CD4-positive, alpha-beta T cell (primary cell): ENCODE results near the gene GSK3B. TPM values are rescaled to one million over a fixed set of nuclear protein-coding genes. Genes with fewer than 3 reads are reported as not detected.

ENCODE experiments used
- ATAC-seq: fragments of 200-7000 bp; cut with Tn5 transposase; one replicate; pipeline ENCODE4 v1.10.0; 2022; ENCODE audit warnings: mild to moderate bottlenecking; ENCODE audit not compliant: poor library complexity
- CTCF ChIA-PET: fragments of 350-600 bp; sonication (Branson Sonifier 250); formaldehyde crosslinking; loops from one replicate; lab custom pipeline; 2021; ENCODE audit warnings: antibody characterized with exemption, inconsistent platforms; lab: Charles Lee
- POLR2A ChIA-PET: fragments of 350-600 bp; sonication (Branson Sonifier 250); formaldehyde crosslinking; loops from one replicate; lab custom pipeline; 2021; ENCODE audit warnings: antibody characterized with exemption, inconsistent platforms; lab: Charles Lee
- DNase-seq, 14 experiments: peaks; one replicate each; pipeline ENCODE4 v3.0.0-alpha.2; 2013 to 2020; ENCODE audit warnings: mixed read lengths in 2 of 14
- H3K27ac ChIP-seq, 2 donors: one replicate each; pipeline versions ENCODE4 v1.5.1 to v1.7.0; 2013; ENCODE audit warnings: low read length in 2 of 2, low read depth in 1 of 2, mild to moderate bottlenecking in 1 of 2
- H3K27me3 ChIP-seq, 2 experiments: 1 replicate in 1 of 2; 2 replicates in 1 of 2; pipeline versions ENCODE4 v1.6.1 to v1.7.0; 2013; ENCODE audit warnings: low read length in 2 of 2, control low read depth in 1 of 2, mild to moderate bottlenecking in 1 of 2, moderate library complexity in 1 of 2; ENCODE audit not compliant: insufficient read depth in 2 of 2, control insufficient read depth in 1 of 2
- H3K36me3 ChIP-seq: one replicate; pipeline ENCODE4 v1.6.1; 2013; ENCODE audit warnings: low read length, control low read depth; ENCODE audit not compliant: insufficient read depth
- H3K4me1 ChIP-seq: one replicate; pipeline ENCODE4 v1.6.1; 2013; ENCODE audit warnings: low read length, control low read depth; ENCODE audit not compliant: insufficient read depth
- H3K4me3 ChIP-seq: one replicate; pipeline ENCODE4 v1.5.1; 2013; ENCODE audit warnings: mild to moderate bottlenecking, low read length, moderate library complexity
- H3K9me3 ChIP-seq, 2 experiments: 1 replicate in 1 of 2; 2 replicates in 1 of 2; pipeline versions ENCODE4 v1.6.1 to v1.7.0; 2013; ENCODE audit warnings: low read length in 2 of 2, mild to moderate bottlenecking in 2 of 2, control low read depth in 1 of 2, moderate library complexity in 1 of 2; ENCODE audit not compliant: control insufficient read depth in 1 of 2, insufficient read depth in 1 of 2
- H3K27ac Mint-ChIP-seq: one replicate; pipeline ENCODE4 v1.8.0; 2020; ENCODE audit warnings: mixed read lengths
- H3K27me3 Mint-ChIP-seq: one replicate; pipeline ENCODE4 v1.8.0; 2021; ENCODE audit warnings: mixed read lengths
- H3K36me3 Mint-ChIP-seq: one replicate; pipeline ENCODE4 v1.8.0; 2021; ENCODE audit warnings: low read depth, mixed read lengths
- H3K4me1 Mint-ChIP-seq: one replicate; pipeline ENCODE4 v1.8.0; 2021; ENCODE audit warnings: low read depth, mixed read lengths
- H3K4me3 Mint-ChIP-seq: one replicate; pipeline ENCODE4 v1.8.0; 2020; ENCODE audit warnings: mild to moderate bottlenecking, mixed read lengths
- H3K9me3 Mint-ChIP-seq: one replicate; pipeline ENCODE4 v1.8.0; 2020; ENCODE audit warnings: mixed read lengths
- CTCF ChIP-seq: fragments of 200-600 bp; IDR thresholded peaks from one replicate; pipeline ENCODE4 v1.8.0; 2022; ENCODE audit warnings: antibody characterized with exemption, mild to moderate bottlenecking
- intact Hi-C, 2 experiments: fragments of 100-400 bp; cut with DNase I in 1 of 2; cut with micrococcal nuclease in 1 of 2; formaldehyde crosslinking; loops; one replicate each; pipeline versions ENCODE4 v1.15.1 to v1.9.0; 2023 to 2025; cut with DNase I, micrococcal nuclease
- total RNA-seq, 174 experiments: library from RNA in 2 of 174; stranded (reverse) in 2 of 174; gene quantifications; one replicate each; pipeline ENCODE4 v1.2.3 and lab custom pipeline; 2021 to 2026

GSK3B gene
- total RNA-seq, 2 experiments from 2014 or later, result 27.9 to 29.1 TPM

GRCh38 chr3:119964294-119964693 is 130.0 kb downstream of the GSK3B start:
- no peak for ATAC-seq
- Mint-ChIP-seq H3K27ac (no peak overlapping the region), H3K4me1 (peaks cover 39% of the 10 kb centered on the region), H3K9me3 (peaks cover 2% of the 10 kb centered on the region), H3K4me3 (no peak overlapping the region), H3K27me3 (no peaks in the 10 kb centered on the region), H3K36me3 (peaks cover 25% of the 10 kb centered on the region)
- H3K4me3 ChIP-seq, result no peak overlapping the region
- H3K27me3 ChIP-seq, result no peaks in the 10 kb centered on the region
- H3K36me3 ChIP-seq, result no peaks in the 10 kb centered on the region
- intact Hi-C loops, result loop anchor here in 1 of 2 experiments (10.0 kb wide), 1 partner anchor 49 kb away; no protein-coding TSS in a partner anchor
- CTCF ChIA-PET, result interaction anchor here (0.9 kb wide), 1 partner anchor 22 kb away, joined by 5 read pairs; no protein-coding TSS in a partner anchor
- H3K9me3 ChIP-seq, result peaks cover 0 to 4% of the 10 kb centered on the region in 2 experiments
- no peak for DNase-seq
- no peak overlapping the region for H3K27ac ChIP-seq
- no peak for TF ChIP-seq CTCF
- POLR2A ChIA-PET, result no interaction called here
- no peaks in the 10 kb centered on the region for H3K4me1 ChIP-seq

GRCh38 chr3:119955972-119956371 is 138.3 kb downstream of the GSK3B start:
- no peaks in the 10 kb centered on the region for H3K36me3 ChIP-seq
- no peaks in the 10 kb centered on the region for H3K9me3 ChIP-seq
- TF ChIP-seq CTCF, result no peak
- CTCF ChIA-PET, result interaction anchor here (1.4 kb wide), 1 partner anchor 64 kb away, joined by 3 read pairs; no protein-coding TSS in a partner anchor
- H3K27me3 Mint-ChIP-seq, result no peaks in the 10 kb centered on the region
- DNase-seq (no peak), ATAC-seq (no peak)
- POLR2A ChIA-PET, result no interaction called here
- H3K9me3 Mint-ChIP-seq, result no peaks in the 10 kb centered on the region
- H3K27ac ChIP-seq, result no peak overlapping the region
- intact Hi-C loops, result no loop called here
- peaks cover 25% of the 10 kb centered on the region for H3K36me3 Mint-ChIP-seq
- no peak overlapping the region for H3K4me3 ChIP-seq
- H3K4me1 Mint-ChIP-seq, result peaks cover 56% of the 10 kb centered on the region
- no peak overlapping the region for H3K4me3 Mint-ChIP-seq
- H3K27me3 ChIP-seq, result no peaks in the 10 kb centered on the region
- H3K4me1 ChIP-seq, result no peaks in the 10 kb centered on the region
- H3K27ac Mint-ChIP-seq, result no peak overlapping the region

GRCh38 chr3:119950666-119951325 is 143.5 kb downstream of the GSK3B start:
- CTCF ChIA-PET, result no interaction called here
- H3K4me1 Mint-ChIP-seq, result peaks cover 53% of the 10 kb centered on the region
- H3K9me3 Mint-ChIP-seq, result no peaks in the 10 kb centered on the region
- H3K4me3 ChIP-seq, result no peak overlapping the region
- no peak overlapping the region for H3K27ac Mint-ChIP-seq
- H3K27me3 ChIP-seq, result no peaks in the 10 kb centered on the region
- no peaks in the 10 kb centered on the region for H3K9me3 ChIP-seq
- peaks cover 10% of the 10 kb centered on the region for H3K36me3 Mint-ChIP-seq
- POLR2A ChIA-PET, result no interaction called here
- no peak overlapping the region for H3K4me3 Mint-ChIP-seq
- intact Hi-C loops, result no loop called here
- DNase-seq, result no peak
- no peaks in the 10 kb centered on the region for H3K27me3 Mint-ChIP-seq
- no peak for ATAC-seq
- no peaks in the 10 kb centered on the region for H3K4me1 ChIP-seq
- no peak for TF ChIP-seq CTCF
- H3K36me3 ChIP-seq, result no peaks in the 10 kb centered on the region
- no peak overlapping the region for H3K27ac ChIP-seq
